HG03064 (cell line): ENCODE results near the gene TYW3.
"Not testable (repeated sequence)": the region's sequence is repeated elsewhere in the genome, so short reads cannot be mapped to it uniquely, and the experiment has no call there.

Experiments
- ATAC-seq: cut with Tn5 transposase; IDR thresholded peaks from one replicate; pipeline ENCODE4 v1.9.1; 2021; ENCODE audit warnings: low read depth; ENCODE audit not compliant: unreplicated experiment

TYW3 gene

DNA sequence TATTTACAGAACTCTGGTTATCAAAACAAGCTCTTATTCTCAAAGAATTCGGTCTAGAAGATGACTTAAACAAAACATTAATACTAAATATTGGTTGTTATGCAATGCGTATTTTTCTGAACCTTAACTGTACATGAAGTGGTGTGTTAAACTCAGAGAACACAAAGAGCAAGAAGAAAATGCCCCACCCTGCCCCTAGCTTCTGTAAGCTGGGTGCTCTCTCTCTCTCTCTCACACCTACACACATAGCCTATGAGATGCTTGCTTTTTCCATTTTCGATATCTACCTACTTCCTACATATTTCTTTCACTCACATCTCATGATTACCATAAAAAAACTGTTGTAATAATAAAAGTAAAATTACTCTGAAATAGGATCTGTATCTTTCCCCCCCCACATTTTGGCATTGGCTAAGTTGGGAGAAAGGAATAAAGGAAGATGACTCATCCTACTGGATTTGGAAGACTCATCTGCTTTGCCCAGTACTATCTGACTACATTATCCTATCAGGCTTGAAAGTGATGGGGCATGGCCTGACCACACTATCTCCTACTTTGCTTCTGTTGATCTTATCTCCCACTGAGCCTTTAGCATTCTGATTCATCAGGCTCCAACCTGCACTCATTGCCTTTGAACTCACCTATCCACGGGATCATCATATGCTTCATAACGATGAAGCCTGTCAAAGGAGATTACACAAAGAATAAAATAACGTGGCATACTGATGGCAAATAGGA lies 3.0 kb upstream of the TYW3 start:
- no peak for ATAC-seq

DNA sequence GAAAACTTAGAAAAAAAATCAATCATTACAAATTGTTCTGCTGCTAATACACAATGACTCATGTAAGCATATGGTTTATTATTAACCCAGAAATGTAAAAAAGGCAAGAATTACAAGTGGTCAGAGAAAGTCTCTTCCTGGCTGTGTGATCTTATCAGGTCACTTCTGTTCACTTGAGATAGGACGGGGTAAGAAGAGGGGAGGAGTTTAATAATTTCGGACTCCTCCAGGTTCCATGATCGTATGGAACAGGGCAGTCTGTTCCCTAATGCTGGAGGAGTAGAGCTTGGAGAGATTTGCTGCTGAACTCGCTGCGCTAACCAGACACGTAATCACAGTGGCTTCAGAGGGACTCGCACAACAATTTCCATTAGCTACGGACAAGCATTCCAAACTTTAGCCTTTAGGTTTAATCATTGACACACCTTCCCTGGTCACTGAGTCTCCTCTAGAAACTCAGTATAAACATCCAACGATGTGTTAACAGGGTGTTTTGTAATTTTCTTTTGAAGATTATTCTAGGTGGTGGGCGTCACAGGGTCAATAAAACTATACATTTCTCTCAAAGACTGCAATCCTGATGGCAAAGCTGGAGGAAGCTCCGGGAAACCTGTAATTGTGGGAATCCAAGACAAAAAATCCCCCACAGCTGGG lies 1.4 kb upstream of the TYW3 start:
- peak; percentile 24 for ATAC-seq

DNA sequence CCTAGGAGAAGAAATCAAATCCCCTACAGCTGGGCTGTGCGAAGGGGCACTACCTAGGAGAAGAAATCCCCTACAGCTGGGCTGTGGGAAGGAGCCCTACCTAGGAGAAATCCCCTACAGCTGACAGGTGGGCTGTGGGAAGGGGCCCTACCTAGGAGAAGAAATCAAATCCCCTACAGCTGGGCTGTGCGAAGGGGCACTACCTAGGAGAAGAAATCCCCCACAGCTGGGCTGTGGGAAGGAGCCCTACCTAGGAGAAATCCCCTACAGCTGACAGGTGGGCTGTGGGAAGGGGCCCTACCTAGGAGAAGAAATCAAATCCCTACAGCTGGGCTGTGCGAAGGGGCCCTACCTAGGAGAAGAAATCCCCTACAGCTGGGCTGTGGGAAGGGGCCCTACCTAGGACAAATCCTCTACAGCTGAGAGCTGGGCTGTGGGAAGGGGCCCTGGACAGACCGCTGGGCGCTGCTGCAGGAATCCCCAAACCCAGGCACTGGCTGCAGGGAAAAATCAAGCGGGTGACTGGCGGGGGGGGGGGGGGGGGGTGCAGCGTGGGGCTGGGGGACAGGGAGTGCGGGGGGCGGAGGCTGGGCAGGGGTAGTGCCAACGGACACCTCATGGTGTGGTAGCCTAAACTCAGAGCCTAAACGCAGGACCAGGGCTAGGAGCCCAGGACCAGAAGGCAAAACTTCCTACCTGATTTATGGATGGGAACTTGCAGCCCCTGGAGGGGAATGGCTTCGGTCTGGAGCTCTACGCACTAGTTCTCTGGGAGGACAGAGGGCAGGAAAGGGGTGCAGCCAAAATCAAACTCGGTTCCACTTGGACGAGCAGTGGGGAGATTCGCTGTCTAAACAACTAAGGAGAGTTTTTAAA lies 643 bp upstream of the TYW3 start:
- peak; percentile 11 for ATAC-seq

DNA sequence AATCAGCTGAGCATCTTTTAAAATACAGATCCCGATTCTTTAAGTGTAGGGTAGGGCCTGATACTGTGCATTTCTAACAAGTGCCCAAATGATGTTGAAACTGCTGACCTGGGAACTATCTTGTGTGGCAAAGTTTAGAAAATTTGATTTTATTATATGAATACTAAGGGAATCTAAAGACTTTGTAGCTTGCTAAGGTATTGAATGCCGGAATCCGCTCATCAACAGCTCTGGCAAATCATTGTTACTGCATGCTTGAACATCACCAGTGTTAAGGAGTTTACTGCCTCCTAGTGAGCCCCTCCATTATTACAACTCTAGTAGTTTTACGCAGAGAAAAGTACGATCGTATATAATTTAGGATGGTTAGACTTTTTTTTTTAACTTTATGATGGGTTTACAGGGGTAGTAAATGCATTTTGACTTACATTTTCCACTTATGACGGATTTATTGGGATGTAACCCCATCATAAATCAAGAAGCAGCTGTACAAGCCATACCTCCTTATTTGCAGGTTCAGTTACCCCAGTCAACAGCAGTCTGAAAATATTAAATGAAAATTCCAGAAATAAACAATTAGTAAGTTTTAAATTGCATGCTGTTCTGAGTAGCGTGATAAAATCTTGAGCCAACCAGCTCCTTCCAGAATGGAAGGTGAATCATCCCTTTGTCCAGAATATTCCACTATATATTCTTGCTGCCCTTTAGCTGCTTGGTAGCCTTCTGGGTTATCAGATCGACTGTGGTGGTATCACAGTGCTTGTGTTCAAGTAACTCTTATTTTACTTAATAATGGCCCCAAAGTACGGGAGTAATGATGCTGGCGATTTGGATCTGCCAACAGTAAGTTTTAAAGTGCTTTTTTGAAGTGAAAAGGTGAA lies 892 bp downstream of the TYW3 start:
- ATAC-seq: peak; percentile 47

DNA sequence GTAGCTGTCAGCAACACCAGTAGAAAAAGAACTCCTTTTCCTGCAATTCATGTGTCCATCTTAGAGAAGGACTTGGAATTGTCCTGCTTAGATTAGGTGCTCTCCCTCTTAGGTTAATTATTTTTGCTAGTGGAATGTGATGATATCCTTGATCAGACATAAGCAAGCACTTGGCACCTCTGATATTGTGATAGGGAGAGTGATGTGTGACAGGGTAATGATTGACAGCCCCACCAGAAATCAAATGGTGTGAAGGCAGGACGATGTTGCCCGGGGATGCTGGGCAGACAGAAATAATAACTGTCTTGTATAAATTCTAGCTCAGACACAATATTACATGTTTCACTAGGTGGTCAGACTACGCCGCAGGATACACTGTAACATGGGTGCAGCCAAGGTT lies 4.4 kb downstream of the TYW3 start:
- no peak for ATAC-seq

DNA sequence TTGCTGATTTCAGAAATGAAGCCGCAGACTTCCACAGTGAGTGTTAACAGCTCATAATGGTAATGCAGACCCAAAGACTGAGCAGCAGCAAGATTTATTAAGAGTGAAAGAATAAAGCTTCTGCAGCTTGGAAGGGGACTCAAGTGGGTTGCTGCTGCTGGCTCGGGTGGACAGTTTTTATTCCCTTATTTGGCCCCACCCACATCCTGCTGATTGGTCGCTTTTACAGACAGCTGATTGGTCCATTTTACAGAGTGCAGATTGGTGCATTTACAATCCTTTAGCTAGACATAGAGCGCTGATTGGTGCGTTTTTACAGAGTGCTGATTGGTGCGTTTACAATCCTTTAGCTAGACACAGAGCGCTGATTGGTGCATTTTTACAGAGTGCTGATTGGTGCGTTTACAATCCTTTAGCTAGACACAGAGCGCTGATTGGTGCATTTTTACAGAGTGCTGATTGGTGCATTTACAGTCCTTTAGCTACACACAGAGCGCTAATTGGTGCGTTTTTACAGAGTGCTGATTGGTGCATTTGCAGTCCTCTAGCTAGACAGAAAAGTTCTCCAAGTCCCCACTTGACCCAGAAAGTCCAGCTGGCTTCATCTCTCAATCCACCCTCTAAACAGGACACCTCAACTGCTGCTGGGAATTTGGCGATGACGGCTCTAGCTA lies 7.5 kb downstream of the TYW3 start:
- not testable (repeated sequence) for ATAC-seq

DNA sequence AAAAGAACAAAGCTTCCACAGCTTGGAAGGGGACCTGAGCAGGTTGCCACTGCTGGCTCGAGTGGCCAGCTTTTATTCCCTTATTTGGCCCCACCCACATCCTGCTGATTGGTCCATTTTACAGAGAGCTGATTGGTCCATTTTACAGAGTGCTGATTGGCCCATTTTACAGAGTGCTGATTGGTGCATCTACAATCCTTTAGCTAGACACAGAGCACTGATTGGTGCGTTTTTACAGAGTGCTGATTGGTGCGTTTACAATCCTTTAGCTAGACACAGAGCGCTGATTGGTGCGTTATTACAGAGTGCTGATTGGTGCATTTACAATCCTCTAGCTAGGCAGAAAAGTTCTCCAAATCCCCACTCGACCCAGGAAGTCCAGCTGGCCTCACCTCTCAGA lies 12.3 kb downstream of the TYW3 start:
- ATAC-seq: not testable (repeated sequence)

DNA sequence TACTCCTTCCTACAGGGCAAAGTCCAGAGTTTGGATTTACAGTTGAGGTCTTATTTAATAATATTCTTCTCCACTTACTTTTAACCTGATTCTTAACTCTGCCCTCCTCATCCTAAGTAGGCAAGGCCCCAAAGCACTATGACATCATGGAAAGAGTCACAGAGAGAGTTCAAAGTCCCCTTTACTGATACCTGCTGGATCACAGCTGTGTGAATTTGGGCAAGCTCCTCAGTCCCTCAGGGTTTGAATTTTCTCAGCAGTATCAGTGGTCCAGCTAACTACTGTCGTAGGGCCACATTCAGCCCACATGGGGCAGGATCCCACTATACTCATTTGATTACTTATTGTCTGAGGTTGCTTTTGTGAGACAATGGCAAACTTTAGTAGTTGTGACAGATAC lies 16.0 kb downstream of the TYW3 start:
- no peak for ATAC-seq

DNA sequence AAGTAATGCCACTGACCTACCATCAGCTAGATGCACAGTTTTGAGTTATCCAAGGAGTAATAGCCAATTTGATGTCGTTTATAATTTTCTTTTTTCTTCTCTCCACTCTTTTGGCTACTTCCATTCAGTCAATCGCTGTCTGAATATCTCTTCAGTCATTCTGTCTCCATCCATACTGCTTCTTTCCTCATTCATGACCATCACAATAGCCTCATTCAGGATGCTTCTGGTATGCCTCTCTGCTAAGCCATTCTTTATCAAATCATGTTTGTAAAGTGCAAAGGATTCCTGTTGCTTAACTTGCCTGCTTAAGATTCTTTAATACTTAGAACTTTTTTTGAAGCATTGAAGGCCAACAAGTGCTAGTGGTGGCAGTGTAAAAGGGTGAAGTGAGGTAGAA lies 20.2 kb downstream of the TYW3 start:
- no peak for ATAC-seq

DNA sequence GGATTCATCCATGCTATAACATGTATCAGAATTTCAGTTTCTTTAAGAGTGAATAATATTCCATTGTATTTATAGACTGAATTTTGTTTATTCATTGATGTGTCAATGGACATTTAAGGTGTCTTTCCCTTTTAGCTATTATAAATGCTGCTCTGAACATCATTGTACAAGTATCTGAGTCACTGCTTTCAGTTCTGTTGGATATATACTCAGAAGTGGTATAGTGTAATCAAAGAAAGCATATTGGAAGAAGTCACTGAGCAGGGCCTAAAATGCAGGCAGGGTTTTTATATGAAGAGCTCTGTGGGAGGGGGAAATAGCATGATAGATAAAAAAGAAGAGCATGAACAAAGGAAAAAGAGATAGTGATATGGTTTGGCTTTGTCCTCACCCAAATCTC lies 22.5 kb downstream of the TYW3 start:
- no peak for ATAC-seq

DNA sequence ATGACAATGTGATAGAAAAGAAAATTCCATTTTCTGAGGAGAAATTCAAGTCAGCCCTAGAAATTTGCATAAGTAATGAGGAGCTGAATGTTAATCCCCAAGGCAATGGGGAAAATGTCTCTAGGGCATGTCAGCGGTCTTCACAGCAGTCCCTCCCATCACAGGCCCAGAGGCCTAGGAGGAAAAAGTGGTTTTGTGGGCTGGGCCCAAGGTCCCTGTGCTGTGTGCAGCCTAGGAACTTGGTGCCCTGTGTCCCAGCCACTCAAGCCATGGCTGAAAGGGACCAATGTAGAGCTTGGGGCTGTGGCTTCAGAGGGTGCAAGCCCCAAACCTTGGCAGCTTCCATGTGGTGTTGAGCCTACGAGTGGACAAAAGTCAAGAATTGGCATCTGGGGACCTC lies 23.7 kb downstream of the TYW3 start:
- not testable (repeated sequence) for ATAC-seq

DNA sequence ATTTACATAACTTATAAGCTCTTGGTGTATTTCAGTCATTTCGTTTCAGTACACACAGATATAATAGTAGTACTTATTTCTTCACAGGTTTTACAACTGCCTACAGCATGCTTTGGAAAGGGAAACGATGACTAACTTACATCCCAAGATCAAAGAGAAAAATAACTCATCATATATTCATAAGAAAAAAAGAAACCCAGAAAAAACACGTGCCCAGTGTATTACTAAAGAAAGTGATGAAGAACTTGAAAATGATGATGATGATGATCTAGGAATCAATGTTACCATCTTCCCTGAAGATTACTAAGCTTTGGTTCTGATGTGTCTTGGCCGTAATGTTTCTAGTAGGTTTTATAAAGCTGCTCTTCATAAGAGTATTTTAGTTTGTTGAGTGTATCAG lies 30.9 kb downstream of the TYW3 start:
- no peak for ATAC-seq

DNA sequence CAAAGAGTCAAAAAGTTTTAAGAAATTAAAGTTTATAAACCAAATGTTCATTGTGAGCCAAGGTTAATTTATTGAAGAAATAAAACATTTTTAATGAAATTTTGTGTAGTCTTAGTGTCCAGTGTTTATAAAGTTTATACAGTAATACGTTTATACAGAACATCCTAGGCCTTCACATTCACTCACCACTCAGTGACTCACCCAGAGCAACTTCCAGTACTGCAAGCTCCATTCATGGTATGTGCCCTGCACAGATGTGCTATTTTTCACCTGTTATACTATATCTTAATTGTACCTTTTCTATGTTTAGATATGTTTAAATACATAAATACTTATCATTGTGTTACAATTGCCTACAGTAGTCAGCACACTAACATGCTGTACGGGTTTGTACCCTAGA lies 33.6 kb downstream of the TYW3 start:
- no peak for ATAC-seq

DNA sequence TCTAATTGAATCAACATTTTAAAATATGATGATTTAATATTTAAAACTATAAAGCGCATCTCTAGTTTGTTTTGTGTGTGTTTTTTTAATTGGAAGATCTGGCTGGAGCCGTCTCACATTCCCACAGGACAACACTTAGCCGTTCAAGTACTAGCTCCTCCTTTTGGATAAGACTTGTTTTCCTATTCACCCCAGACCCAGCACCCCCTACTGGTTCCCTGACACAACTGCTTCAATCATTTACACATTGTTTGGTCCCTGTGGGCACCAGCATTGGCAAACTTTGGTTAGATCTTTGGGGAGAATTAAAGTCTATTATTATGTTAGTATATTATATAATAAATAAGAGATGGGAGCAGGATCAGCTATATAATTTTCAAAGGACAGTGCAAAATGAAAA lies 34.5 kb downstream of the TYW3 start:
- ATAC-seq: no peak

DNA sequence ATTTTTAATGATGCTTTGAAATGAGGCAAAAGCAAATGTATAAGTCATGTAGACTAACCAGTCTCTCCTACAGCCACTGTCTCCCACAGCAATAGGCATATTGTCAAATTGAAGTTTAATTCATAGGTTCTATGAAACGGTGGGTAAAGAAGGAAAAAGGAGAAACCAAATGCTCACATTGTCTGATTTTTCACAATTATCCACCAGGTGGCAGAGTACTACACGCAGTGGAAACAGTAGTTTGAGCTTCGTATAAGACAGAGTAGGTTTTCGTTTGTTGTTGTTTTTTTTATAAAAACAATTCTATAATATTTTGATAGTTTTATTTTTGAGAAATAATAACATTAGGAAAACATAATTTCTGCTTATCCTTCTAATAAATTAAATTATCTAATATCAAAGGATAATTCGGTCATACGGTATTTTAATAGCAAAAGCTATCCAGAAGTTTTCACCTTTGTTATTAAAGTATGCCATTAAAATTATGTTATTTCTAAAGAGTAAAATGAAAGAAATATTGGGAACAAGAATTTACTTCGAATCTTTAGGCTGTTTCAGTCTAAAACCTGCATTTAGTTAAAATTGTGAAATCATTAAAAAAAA lies 39.1 kb downstream of the TYW3 start:
- peak; percentile 81 for ATAC-seq

DNA sequence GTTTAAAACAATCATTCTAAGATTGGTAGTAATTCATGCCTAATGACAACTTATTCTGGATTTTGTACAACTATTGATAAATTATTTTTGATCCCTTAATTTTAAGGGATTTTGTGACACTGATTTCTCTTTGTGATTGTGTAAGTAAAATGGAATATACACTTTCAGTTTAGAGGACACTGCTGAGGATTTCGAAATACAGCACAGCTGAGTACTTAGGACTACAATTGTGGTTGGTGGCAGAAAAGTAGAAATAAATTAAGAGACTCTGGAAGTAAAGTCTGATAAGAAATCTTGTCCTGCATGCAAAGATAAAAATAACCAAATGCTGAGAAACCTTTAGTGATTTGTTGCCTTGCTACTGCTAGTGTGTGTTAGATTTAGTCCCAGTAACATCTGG lies 40.0 kb downstream of the TYW3 start:
- no peak for ATAC-seq

DNA sequence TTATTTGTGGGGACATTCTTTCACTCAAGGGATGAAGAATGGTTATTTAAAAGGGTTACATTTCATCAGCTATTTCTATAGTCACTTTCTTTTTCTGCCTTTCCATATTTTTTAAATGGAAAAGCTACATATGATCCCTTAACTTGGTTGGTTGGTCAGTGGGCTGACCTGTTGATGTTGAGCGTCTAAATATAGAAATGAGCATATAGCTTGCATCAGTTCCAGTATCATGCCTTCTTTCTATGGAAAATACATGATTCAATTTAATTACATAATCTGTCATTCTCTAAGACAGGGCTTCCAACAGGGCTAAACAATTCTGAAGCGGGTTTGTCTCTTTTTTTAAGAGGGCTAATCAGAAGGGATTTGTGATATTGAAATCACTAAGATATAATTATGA lies 40.6 kb downstream of the TYW3 start:
- no peak for ATAC-seq

DNA sequence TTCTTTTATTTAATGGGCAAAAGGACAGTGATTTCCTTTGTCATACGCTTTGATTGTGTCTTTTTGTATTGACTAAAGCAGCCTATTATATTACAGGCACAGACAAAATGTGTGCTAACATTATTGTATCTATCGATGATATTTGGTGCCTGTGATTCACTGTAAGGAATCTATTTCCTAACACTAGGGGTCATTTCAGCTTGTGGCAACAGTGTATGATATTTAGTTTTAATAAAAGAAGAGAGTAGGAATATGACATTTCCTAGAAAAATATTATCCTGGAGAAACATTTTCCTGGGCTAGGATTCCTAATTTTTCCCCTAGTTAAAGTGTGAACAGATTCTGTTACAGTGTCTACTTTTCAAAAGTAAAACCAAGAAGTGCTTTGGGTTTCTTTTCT lies 42.8 kb downstream of the TYW3 start:
- no peak for ATAC-seq

DNA sequence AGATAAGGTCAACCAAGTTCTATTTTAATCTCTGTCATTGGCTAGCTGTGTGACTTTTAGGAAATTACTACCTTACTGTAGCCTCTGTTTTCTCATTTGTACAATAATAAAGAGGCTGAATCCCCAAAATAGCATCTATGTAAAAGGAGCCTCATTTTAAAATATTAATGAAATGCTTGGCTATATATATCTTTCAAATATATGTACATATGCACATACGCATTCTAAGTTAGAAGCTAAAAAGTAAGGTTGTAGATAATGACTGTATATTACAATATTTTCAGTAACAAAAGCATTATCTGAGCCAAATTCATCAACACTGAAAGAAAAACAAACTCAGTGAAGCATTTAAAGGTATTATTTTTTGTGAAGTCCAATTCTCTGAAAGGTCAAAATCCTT lies 44.6 kb downstream of the TYW3 start:
- no peak for ATAC-seq

DNA sequence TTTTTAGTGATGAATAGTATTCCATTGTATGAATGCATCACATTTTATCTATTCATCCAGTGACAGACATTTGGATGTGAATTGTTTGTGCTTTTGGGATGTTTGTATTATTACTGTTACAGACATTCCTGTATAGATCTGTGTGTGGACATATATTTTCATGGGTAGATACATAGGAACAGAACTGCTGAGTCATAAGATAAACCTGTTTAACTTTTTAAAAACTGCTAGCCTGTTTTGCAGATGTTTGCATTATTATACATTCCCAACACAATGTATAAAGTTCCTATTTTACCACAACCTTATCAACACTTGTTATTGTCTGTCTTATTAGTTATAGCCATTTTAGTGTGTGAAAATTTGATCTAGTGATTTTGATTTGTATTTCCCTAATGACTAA lies 46.8 kb downstream of the TYW3 start:
- no peak for ATAC-seq
